ENCODE measurements around the gene ACO1. TPM values are rescaled to one million over a fixed set of nuclear protein-coding genes. Genes with fewer than 3 reads are reported as not detected.
A peak's percentile ranks its signal among the peaks of the same experiment; 100 is the strongest.
"Not testable (repeated sequence)": the region's sequence is repeated elsewhere in the genome, so short reads cannot be mapped to it uniquely, and the experiment has no call there.

Gene ACO1
- total and polyA plus RNA-seq, 9 of the 15 experiments (the other 6 are each of a cell fraction or from before 2014, with no cell fraction given): 0.96 to 29.7 (median 16.9) TPM

DNA sequence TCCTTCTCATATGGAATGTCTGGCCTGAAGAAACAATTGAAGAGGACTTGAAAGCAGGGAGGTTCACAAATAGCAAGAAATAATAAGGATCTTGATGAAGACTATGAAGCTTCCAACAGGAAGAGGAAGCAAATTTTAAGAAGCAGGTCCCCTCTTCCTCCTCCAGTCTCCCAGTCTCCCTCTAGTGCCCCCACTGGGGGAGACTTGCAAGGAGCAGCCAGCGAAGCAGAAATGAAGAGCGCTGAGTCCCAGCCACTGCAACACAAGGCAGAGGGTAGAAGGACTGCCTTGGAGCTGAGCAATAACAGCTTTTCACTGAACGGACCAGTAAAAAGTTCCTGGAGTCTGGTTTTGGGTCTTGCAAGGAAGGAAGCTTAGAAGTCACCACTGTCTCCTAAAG lies 32.6 kb upstream of the ACO1 start:
- Histone ChIP-seq H3K4me3 (no peak overlapping the region), H3K9ac (ENCODE audit: insufficient read depth in 1 of 2, low read depth in 2 of 2, low read length in 2 of 2) (no peak overlapping the region), H3K9me1 (ENCODE audit: control insufficient read depth, insufficient read depth, low read length) (no peaks in the 10 kb centered on the region), H3K4me2 (ENCODE audit: insufficient read depth, low read length) (no peak overlapping the region), H3K4me1 (replicated peaks in 1 of 2; ENCODE audit: control insufficient read depth in 2 of 2, insufficient read depth in 2 of 2, low read length in 2 of 2) (no peaks in the 10 kb centered on the region), H4K20me1 (replicated peaks; ENCODE audit: control insufficient read depth, insufficient read depth, low read length) (no peaks in the 10 kb centered on the region), H3K36me3 (ENCODE audit: control insufficient read depth, insufficient read depth, low read length) (no peaks in the 10 kb centered on the region), H3K27me3 (ENCODE audit: control insufficient read depth in 2 of 2, insufficient read depth in 2 of 2, low read length in 2 of 2) (no peaks in the 10 kb centered on the region), H3K79me2 (ENCODE audit: control insufficient read depth, insufficient read depth, low read length) (no peaks in the 10 kb centered on the region), H2AFZ (ENCODE audit: low read depth, low read length) (no peak overlapping the region), H3K27ac (ENCODE audit: extremely low read depth, low read depth, low read length) (no peak overlapping the region), H3K9me3 (replicated peaks; ENCODE audit: control insufficient read depth, insufficient read depth, low read depth, low read length) (no peaks in the 10 kb centered on the region)
- FAIRE-seq: no peak
- ATAC-seq: peak; percentile 76
- 0% methylated on average over 3 of the region's 3 CpGs for WGBS (ENCODE audit: insufficient coverage, low coverage, missing lambda C conversion rate)
- ChIA-PET CTCF (ENCODE audit: low intra/inter-chr PET ratio) (no interaction called here), POLR2A (no interaction called here)
- intact Hi-C loops (cut with micrococcal nuclease) (no loop called here), in situ Hi-C loops (cut with MboI) (no loop called here)
- peak in 2 of 4 experiments; percentile 5 to 27 for DNase-seq (ENCODE audit: extremely low read depth in 1 of 4, low spot score in 3 of 4)
- TF ChIP-seq ZNF24 (IDR thresholded peaks at IDR 0.05) (no peak), ZNF311 (CRISPR knock-in tag; IDR thresholded peaks at IDR 0.05) (no peak)
- TF ChIP-seq, protein P1, sequence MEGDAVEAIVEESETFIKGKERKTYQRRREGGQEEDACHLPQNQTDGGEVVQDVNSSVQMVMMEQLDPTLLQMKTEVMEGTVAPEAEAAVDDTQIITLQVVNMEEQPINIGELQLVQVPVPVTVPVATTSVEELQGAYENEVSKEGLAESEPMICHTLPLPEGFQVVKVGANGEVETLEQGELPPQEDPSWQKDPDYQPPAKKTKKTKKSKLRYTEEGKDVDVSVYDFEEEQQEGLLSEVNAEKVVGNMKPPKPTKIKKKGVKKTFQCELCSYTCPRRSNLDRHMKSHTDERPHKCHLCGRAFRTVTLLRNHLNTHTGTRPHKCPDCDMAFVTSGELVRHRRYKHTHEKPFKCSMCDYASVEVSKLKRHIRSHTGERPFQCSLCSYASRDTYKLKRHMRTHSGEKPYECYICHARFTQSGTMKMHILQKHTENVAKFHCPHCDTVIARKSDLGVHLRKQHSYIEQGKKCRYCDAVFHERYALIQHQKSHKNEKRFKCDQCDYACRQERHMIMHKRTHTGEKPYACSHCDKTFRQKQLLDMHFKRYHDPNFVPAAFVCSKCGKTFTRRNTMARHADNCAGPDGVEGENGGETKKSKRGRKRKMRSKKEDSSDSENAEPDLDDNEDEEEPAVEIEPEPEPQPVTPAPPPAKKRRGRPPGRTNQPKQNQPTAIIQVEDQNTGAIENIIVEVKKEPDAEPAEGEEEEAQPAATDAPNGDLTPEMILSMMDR (IDR thresholded peaks at IDR 0.05 in 2 of 3, conservative IDR thresholded peaks at IDR 0.05 in 1 of 3; ENCODE audit: insufficient read depth in 2 of 3, low read depth in 1 of 3, low read length in 3 of 3): peak in 2 of 3 experiments; percentile 25 to 40; a peak in 2 of 6 replicates
- TF ChIP-seq, protein P2, sequence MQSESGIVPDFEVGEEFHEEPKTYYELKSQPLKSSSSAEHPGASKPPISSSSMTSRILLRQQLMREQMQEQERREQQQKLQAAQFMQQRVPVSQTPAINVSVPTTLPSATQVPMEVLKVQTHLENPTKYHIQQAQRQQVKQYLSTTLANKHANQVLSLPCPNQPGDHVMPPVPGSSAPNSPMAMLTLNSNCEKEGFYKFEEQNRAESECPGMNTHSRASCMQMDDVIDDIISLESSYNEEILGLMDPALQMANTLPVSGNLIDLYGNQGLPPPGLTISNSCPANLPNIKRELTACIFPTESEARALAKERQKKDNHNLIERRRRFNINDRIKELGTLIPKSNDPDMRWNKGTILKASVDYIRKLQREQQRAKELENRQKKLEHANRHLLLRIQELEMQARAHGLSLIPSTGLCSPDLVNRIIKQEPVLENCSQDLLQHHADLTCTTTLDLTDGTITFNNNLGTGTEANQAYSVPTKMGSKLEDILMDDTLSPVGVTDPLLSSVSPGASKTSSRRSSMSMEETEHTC (IDR thresholded peaks at IDR 0.05): no peak
- no TSS peak for BruUV-seq (replicated peaks)

DNA sequence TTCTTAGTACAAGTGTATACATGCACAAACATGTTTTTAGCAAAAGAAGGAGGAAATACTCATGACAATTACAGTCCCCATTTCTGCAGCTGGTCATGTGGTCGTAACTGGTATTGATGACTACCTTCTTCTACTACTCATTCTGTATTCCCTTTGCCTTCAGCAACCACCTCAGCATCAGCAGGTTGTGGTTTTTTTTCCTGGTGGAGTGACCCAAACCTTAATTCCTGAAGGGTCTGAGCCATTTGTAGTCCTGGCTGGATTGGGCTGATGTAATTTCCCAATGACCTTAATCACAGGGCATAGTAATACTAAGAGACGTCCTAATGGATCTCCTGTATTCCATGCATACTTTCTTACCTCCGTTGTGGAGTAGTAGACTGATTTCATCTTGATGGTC lies 31.0 kb upstream of the ACO1 start:
- POLR2A ChIA-PET; H3K4me2 ChIP-seq (ENCODE audit: insufficient read depth, low read length); H4K20me1 ChIP-seq (replicated peaks; ENCODE audit: control insufficient read depth, insufficient read depth, low read length); CTCF ChIA-PET (ENCODE audit: low intra/inter-chr PET ratio); DNase-seq (ENCODE audit: extremely low read depth in 1 of 4, low spot score in 3 of 4); in situ Hi-C loops (cut with MboI); BruUV-seq (replicated peaks); FAIRE-seq; intact Hi-C loops (cut with micrococcal nuclease); H3K9ac ChIP-seq (ENCODE audit: insufficient read depth in 1 of 2, low read depth in 2 of 2, low read length in 2 of 2); H3K9me3 ChIP-seq (replicated peaks; ENCODE audit: control insufficient read depth, insufficient read depth, low read depth, low read length); H3K4me3 ChIP-seq; H3K4me1 ChIP-seq (replicated peaks in 1 of 2; ENCODE audit: control insufficient read depth in 2 of 2, insufficient read depth in 2 of 2, low read length in 2 of 2); ATAC-seq; H3K36me3 ChIP-seq (ENCODE audit: control insufficient read depth, insufficient read depth, low read length); H3K27ac ChIP-seq (ENCODE audit: extremely low read depth, low read depth, low read length); H3K27me3 ChIP-seq (ENCODE audit: control insufficient read depth in 2 of 2, insufficient read depth in 2 of 2, low read length in 2 of 2); H3K9me1 ChIP-seq (ENCODE audit: control insufficient read depth, insufficient read depth, low read length); H3K79me2 ChIP-seq (ENCODE audit: control insufficient read depth, insufficient read depth, low read length); H2AFZ ChIP-seq (ENCODE audit: low read depth, low read length): not testable (repeated sequence)
- 0% methylated on average over 3 of the region's 3 CpGs for WGBS (ENCODE audit: insufficient coverage, low coverage, missing lambda C conversion rate)

Measured in K562 (cell line).